GM12801 (cell line): ENCODE data around the gene ATP8A2.

Experiments
- TF ChIP-seq, protein P1 (sequence below): IDR thresholded peaks from one replicate; pipeline ENCODE4 v1.5.1; 2011; ENCODE audit warnings: control low read depth; ENCODE audit not compliant: insufficient read length; ENCODE audit errors: extremely low read depth

ATP8A2 gene

GRCh38 chr13:25807562-25807961 is 435.8 kb downstream of the ATP8A2 start:
- TF ChIP-seq, protein P1, sequence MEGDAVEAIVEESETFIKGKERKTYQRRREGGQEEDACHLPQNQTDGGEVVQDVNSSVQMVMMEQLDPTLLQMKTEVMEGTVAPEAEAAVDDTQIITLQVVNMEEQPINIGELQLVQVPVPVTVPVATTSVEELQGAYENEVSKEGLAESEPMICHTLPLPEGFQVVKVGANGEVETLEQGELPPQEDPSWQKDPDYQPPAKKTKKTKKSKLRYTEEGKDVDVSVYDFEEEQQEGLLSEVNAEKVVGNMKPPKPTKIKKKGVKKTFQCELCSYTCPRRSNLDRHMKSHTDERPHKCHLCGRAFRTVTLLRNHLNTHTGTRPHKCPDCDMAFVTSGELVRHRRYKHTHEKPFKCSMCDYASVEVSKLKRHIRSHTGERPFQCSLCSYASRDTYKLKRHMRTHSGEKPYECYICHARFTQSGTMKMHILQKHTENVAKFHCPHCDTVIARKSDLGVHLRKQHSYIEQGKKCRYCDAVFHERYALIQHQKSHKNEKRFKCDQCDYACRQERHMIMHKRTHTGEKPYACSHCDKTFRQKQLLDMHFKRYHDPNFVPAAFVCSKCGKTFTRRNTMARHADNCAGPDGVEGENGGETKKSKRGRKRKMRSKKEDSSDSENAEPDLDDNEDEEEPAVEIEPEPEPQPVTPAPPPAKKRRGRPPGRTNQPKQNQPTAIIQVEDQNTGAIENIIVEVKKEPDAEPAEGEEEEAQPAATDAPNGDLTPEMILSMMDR: no peak

GRCh38 chr13:25811506-25811905 is 439.7 kb downstream of the ATP8A2 start:
- TF ChIP-seq, protein P1: no peak

DNA sequence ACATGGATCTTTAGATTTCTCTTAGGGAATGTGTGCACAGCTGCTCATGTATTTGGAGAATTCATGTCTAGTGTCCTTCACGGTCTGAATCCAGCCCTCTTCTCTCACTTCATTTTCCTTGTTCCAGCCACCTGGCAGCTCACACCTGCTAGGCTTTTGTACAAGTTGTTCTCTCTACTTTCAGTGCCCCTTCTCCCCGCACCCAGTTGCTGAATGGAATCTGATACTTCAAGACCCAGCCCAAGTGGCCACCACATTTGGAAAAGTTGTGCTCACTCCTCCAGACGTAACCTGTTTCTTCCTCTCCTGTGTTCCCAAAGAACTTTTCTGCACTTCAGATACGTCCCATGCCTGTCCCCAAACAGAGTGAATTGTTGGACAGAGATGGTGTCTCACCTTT is 444.5 kb downstream of the ATP8A2 start:
- TF ChIP-seq, protein P1: no peak

GRCh38 chr13:25819856-25820530 is 448.2 kb downstream of the ATP8A2 start:
- TF ChIP-seq, protein P1: no peak

DNA sequence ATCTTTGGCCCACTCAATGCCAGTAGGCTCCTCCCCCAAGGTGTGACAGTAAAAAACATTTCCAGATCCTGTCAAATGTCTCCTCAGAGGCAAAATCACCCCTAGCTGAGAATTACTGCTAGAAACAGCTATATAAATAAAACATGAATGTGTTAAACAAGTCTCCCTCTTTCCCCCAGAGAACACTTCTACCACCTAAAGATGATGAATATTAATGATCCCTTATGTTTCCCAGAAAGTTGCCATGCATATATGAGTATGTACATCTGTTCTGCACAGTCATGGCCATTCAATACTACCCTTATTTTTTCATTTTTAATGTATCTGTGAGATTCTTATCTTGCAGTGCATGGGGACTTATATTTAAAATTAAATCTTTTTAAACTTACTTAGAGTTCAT is 450.0 kb downstream of the ATP8A2 start:
- TF ChIP-seq, protein P1: no peak

GRCh38 chr13:25827831-25828465 is 456.2 kb downstream of the ATP8A2 start:
- TF ChIP-seq, protein P1: no peak

- TF ChIP-seq, protein P1: no peak
Observed at GRCh38 chr13:25833761-25834160, 462.0 kb downstream of the ATP8A2 start.
